HepG2 (cell line): Measurements from ENCODE around the gene LYSET. TPM values are rescaled to one million over a fixed set of nuclear protein-coding genes. Genes with fewer than 3 reads are reported as not detected.

ENCODE experiments used
- AKAP8 ChIP-seq: sonication (generic); formaldehyde crosslinking; IDR thresholded peaks from 2 replicates; pipeline ENCODE4 v1.5.1; 2020; ENCODE audit warnings: mild to moderate bottlenecking, missing genetic modification reagents
- DNMT3B ChIP-seq: conservative IDR thresholded peaks from 2 replicates; pipeline ENCODE4 v1.6.1; 2016; ENCODE audit warnings: missing biosample characterization, control low read depth
- MBNL3 ChIP-seq: fragments of 250-450 bp; sonication (Bioruptor Pico); conservative IDR thresholded peaks from 2 replicates; pipeline ENCODE4 v1.8.0; 2022; ENCODE audit warnings: mild to moderate bottlenecking, inconsistent platforms
- RARG ChIP-seq: sonication (generic); formaldehyde crosslinking; IDR thresholded peaks from 2 replicates; pipeline ENCODE4 v1.4.0; 2020; ENCODE audit warnings: low read depth, mild to moderate bottlenecking, missing genetic modification reagents
- RBM22 ChIP-seq: fragments of 200-400 bp; formaldehyde crosslinking; optimal IDR thresholded peaks from 2 replicates; pipeline ENCODE3; 2017; ENCODE audit warnings: mild to moderate bottlenecking, low read length, moderate library complexity
- SALL1 ChIP-seq: sonication (generic); formaldehyde crosslinking; IDR thresholded peaks from 2 replicates; pipeline ENCODE4 v1.8.0; 2022; ENCODE audit warnings: mild to moderate bottlenecking, missing genetic modification reagents
- SMYD3 ChIP-seq: sonication (generic); formaldehyde crosslinking; IDR thresholded peaks from 2 replicates; pipeline ENCODE4 v1.8.1; 2023; ENCODE audit warnings: mild to moderate bottlenecking, missing genetic modification reagents
- ZMYM4 ChIP-seq: sonication (generic); formaldehyde crosslinking; IDR thresholded peaks from 2 replicates; pipeline ENCODE4 v1.8.1; 2023; ENCODE audit warnings: mild to moderate bottlenecking, missing genetic modification reagents
- ZNF772 ChIP-seq: sonication (generic); formaldehyde crosslinking; IDR thresholded peaks from 2 replicates; pipeline ENCODE4 v1.5.0; 2020; ENCODE audit warnings: mild to moderate bottlenecking, missing genetic modification reagents
- ZSCAN29 ChIP-seq: sonication (generic); formaldehyde crosslinking; conservative IDR thresholded peaks from 2 replicates; pipeline ENCODE4 v1.4.0; 2020; ENCODE audit warnings: mild to moderate bottlenecking, missing genetic modification reagents
- polyA plus RNA-seq, 8 experiments: library from polyadenylated mRNA; depleted of rRNA in 3 of 8; stranded (reverse) in 7 of 8; unstranded in 1 of 8; fragments of >200 nt; fragmentation: Illumina TruSeq in 4 of 8; extraction: Trizol in 4 of 8; gene quantifications; 2 replicates each; pipeline versions ENCODE4 v1.2.1 to v1.2.3, GENCODE V29; 2011 to 2016; ENCODE audit warnings: low read depth in 4 of 8, missing spikeins in 1 of 8, mixed read lengths in 1 of 8; ENCODE audit not compliant: insufficient read depth in 1 of 8
- total RNA-seq, 5 experiments: library from RNA; depleted of rRNA; stranded (reverse); fragments of >200 nt; fragmentation: Illumina TruSeq; extraction: Trizol; gene quantifications; 2 replicates each; pipeline ENCODE4 v1.2.3, GENCODE V29; 2016; ENCODE audit warnings: low read depth in 1 of 5
- TF ChIP-seq, protein P1 (sequence below): sonication (generic); formaldehyde crosslinking; IDR thresholded peaks from 2 replicates; pipeline ENCODE4 v1.8.0; 2022; ENCODE audit warnings: missing genetic modification reagents, mild to moderate bottlenecking, moderate library complexity, borderline replicate concordance
- TF ChIP-seq, protein P2 (sequence below): sonication (generic); formaldehyde crosslinking; IDR thresholded peaks from 2 replicates; pipeline ENCODE4 v1.5.0; 2020; ENCODE audit warnings: missing genetic modification reagents, mild to moderate bottlenecking, borderline replicate concordance
- TF ChIP-seq, protein P3 (sequence below): sonication (generic); formaldehyde crosslinking; IDR thresholded peaks from 2 replicates; pipeline ENCODE4 v1.5.0; 2020; ENCODE audit warnings: missing genetic modification reagents
- TF ChIP-seq, protein P4 (sequence below): sonication (generic); formaldehyde crosslinking; IDR thresholded peaks from 2 replicates; pipeline ENCODE4 v1.5.0; 2020; ENCODE audit warnings: mild to moderate bottlenecking, missing genetic modification reagents, moderate library complexity
- TF ChIP-seq, protein P5 (sequence below): sonication (generic); formaldehyde crosslinking; IDR thresholded peaks from 2 replicates; pipeline ENCODE4 v1.9.0; 2021; ENCODE audit warnings: missing genetic modification reagents, mild to moderate bottlenecking, borderline replicate concordance
- TF ChIP-seq, protein P6 (sequence below): sonication (generic); formaldehyde crosslinking; IDR thresholded peaks from 2 replicates; pipeline ENCODE4 v1.8.0; 2022; ENCODE audit warnings: mild to moderate bottlenecking, missing genetic modification reagents, moderate library complexity
- TF ChIP-seq, protein P7 (sequence below): sonication (generic); formaldehyde crosslinking; IDR thresholded peaks from 2 replicates; pipeline ENCODE4 v1.4.0; 2020; ENCODE audit warnings: missing genetic modification reagents

LYSET gene
- total and polyA plus RNA-seq, 2 of the 13 experiments (the other 11 are each of a cell fraction or from before 2014, with no cell fraction given), result 19.1 to 36.6 TPM

DNA sequence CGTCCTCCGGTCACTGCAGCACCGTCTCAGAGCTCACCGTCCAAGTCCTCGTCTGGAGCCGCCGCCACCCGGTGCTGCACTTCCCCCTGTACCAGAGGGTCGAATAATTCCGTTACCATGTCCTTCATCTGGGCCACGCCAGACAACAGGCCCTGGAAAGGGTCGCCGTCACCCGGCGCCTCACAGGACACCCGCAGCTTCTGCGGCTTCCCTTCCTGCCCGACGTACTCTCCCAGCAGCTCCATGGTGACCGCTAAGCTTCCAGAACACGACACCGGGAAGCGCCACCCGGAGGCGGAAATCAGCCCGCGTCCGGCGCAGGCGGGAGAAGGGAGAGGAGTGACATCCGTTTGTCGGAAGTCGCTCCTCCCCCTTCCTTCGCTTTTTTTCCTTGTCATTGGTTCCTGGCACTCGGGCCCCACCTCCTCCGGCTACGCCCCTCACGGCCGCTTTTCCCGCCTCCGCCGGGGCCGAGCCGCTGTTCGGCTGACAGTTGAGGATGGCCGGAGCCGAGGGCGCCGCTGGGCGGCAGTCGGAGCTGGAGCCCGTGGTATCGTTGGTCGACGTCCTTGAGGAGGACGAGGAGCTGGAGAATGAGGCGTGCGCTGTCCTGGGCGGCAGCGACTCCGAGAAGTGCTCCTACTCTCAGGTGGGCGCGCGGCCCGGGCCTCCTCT is 21.8 kb downstream of the LYSET start, which contains the start of the genes GON7 and UBR7 (continued):
- TF ChIP-seq, protein P1, sequence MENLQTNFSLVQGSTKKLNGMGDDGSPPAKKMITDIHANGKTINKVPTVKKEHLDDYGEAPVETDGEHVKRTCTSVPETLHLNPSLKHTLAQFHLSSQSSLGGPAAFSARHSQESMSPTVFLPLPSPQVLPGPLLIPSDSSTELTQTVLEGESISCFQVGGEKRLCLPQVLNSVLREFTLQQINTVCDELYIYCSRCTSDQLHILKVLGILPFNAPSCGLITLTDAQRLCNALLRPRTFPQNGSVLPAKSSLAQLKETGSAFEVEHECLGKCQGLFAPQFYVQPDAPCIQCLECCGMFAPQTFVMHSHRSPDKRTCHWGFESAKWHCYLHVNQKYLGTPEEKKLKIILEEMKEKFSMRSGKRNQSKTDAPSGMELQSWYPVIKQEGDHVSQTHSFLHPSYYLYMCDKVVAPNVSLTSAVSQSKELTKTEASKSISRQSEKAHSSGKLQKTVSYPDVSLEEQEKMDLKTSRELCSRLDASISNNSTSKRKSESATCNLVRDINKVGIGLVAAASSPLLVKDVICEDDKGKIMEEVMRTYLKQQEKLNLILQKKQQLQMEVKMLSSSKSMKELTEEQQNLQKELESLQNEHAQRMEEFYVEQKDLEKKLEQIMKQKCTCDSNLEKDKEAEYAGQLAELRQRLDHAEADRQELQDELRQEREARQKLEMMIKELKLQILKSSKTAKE, result 0 out of 2 replicates have a peak, but pooled peaks have one; percentile 54
- peak; percentile 61 for TF ChIP-seq SALL1
- no peak for TF ChIP-seq MBNL3
- TF ChIP-seq, protein P2, sequence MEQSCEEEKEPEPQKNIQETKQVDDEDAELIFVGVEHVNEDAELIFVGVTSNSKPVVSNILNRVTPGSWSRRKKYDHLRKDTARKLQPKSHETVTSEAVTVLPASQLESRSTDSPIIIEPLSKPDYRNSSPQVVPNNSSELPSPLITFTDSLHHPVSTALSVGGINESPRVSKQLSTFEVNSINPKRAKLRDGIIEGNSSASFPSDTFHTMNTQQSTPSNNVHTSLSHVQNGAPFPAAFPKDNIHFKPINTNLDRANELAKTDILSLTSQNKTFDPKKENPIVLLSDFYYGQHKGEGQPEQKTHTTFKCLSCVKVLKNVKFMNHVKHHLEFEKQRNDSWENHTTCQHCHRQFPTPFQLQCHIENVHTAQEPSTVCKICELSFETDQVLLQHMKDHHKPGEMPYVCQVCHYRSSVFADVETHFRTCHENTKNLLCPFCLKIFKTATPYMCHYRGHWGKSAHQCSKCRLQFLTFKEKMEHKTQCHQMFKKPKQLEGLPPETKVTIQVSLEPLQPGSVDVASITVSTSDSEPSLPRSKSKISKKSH (CRISPR knock-in tag), result no peak
- no peak for TF ChIP-seq RARG
- TF ChIP-seq ZMYM4, result peak; percentile 79
- no peak; the same call in 1 of the 2 replicates for TF ChIP-seq ZSCAN29 (CRISPR knock-in tag)
- no peak for TF ChIP-seq AKAP8
- TF ChIP-seq RBM22, result no peak
- TF ChIP-seq DNMT3B, result 0 out of 2 replicates have a peak, but pooled peaks have one; percentile 9
- TF ChIP-seq, protein P3, sequence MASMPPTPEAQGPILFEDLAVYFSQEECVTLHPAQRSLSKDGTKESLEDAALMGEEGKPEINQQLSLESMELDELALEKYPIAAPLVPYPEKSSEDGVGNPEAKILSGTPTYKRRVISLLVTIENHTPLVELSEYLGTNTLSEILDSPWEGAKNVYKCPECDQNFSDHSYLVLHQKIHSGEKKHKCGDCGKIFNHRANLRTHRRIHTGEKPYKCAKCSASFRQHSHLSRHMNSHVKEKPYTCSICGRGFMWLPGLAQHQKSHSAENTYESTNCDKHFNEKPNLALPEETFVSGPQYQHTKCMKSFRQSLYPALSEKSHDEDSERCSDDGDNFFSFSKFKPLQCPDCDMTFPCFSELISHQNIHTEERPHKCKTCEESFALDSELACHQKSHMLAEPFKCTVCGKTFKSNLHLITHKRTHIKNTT (CRISPR knock-in tag), result no peak
- TF ChIP-seq, protein P4, sequence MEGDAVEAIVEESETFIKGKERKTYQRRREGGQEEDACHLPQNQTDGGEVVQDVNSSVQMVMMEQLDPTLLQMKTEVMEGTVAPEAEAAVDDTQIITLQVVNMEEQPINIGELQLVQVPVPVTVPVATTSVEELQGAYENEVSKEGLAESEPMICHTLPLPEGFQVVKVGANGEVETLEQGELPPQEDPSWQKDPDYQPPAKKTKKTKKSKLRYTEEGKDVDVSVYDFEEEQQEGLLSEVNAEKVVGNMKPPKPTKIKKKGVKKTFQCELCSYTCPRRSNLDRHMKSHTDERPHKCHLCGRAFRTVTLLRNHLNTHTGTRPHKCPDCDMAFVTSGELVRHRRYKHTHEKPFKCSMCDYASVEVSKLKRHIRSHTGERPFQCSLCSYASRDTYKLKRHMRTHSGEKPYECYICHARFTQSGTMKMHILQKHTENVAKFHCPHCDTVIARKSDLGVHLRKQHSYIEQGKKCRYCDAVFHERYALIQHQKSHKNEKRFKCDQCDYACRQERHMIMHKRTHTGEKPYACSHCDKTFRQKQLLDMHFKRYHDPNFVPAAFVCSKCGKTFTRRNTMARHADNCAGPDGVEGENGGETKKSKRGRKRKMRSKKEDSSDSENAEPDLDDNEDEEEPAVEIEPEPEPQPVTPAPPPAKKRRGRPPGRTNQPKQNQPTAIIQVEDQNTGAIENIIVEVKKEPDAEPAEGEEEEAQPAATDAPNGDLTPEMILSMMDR (CRISPR knock-in tag), result peak; percentile 74
- TF ChIP-seq, protein P5, sequence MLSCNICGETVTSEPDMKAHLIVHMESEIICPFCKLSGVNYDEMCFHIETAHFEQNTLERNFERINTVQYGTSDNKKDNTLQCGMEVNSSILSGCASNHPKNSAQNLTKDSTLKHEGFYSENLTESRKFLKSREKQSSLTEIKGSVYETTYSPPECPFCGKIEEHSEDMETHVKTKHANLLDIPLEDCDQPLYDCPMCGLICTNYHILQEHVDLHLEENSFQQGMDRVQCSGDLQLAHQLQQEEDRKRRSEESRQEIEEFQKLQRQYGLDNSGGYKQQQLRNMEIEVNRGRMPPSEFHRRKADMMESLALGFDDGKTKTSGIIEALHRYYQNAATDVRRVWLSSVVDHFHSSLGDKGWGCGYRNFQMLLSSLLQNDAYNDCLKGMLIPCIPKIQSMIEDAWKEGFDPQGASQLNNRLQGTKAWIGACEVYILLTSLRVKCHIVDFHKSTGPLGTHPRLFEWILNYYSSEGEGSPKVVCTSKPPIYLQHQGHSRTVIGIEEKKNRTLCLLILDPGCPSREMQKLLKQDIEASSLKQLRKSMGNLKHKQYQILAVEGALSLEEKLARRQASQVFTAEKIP (CRISPR knock-in tag), result no peak
- TF ChIP-seq, protein P6, sequence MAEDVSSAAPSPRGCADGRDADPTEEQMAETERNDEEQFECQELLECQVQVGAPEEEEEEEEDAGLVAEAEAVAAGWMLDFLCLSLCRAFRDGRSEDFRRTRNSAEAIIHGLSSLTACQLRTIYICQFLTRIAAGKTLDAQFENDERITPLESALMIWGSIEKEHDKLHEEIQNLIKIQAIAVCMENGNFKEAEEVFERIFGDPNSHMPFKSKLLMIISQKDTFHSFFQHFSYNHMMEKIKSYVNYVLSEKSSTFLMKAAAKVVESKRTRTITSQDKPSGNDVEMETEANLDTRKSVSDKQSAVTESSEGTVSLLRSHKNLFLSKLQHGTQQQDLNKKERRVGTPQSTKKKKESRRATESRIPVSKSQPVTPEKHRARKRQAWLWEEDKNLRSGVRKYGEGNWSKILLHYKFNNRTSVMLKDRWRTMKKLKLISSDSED (CRISPR knock-in tag), result no peak
- TF ChIP-seq SMYD3 (CRISPR knock-in tag), result peak; percentile 86; the same call in 1 of the 2 replicates
- TF ChIP-seq ZNF772 (CRISPR knock-in tag), result peak; percentile 84
- TF ChIP-seq, protein P7, sequence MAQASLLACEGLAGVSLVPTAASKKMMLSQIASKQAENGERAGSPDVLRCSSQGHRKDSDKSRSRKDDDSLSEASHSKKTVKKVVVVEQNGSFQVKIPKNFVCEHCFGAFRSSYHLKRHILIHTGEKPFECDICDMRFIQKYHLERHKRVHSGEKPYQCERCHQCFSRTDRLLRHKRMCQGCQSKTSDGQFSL (CRISPR knock-in tag), result 0 out of 2 replicates have a peak, but pooled peaks have one; percentile 2
